Posterior vena cava (tissue), 2 donors: ENCODE measurements around the gene CSRP3. TPM values are rescaled to one million over a fixed set of nuclear protein-coding genes. Genes with fewer than 3 reads are reported as not detected.

Experiments used
- DNase-seq: peaks from one replicate; pipeline ENCODE4 v3.0.0-alpha.2; 2020; ENCODE audit warnings: low spot score
- intact Hi-C, 2 donors: fragments of 100-400 bp; cut with DNase I; formaldehyde crosslinking; loops; one replicate each; pipeline versions ENCODE4 v1.14.1 to v1.14.2; 2022 to 2023
- total RNA-seq, 2 donors: library from RNA; stranded (reverse); fragmentation: NEBNext Ultra II Directional; extraction: Animal tissue kit (Norgen Biotek cat#: 25700); gene quantifications; one replicate each; pipeline ENCODE4 v1.2.1, GENCODE V29; 2021
- donor health status: DM: yes; HTN: yes; CAD: no.
- donor health status: DM: yes; HTN: yes; CAD: no.

Gene CSRP3
- total RNA-seq, 2 donors from 2014 or later: not detected

GRCh38 chr11:19228968-19229367 lies 27.2 kb upstream of the CSRP3 start:
- DNase-seq: no peak
- intact Hi-C loops: no loop called here

- DNase-seq: no peak
- intact Hi-C loops: no loop called here
Measured at GRCh38 chr11:19226378-19227195, 24.8 kb upstream of the CSRP3 start.

GRCh38 chr11:19225581-19225980 lies 23.8 kb upstream of the CSRP3 start:
- intact Hi-C loops: no loop called here
- DNase-seq: no peak

GRCh38 chr11:19225123-19225522 lies 23.3 kb upstream of the CSRP3 start:
- intact Hi-C loops: no loop called here
- no peak for DNase-seq

GRCh38 chr11:19220903-19221724 lies 19.3 kb upstream of the CSRP3 start:
- DNase-seq: no peak
- intact Hi-C loops: no loop called here

- intact Hi-C loops: no loop called here
- DNase-seq: no peak
Measured at GRCh38 chr11:19218786-19219460, 17.1 kb upstream of the CSRP3 start.

GRCh38 chr11:19218216-19218615 lies 16.4 kb upstream of the CSRP3 start:
- intact Hi-C loops: no loop called here
- no peak for DNase-seq

GRCh38 chr11:19216709-19217374 lies 15.1 kb upstream of the CSRP3 start:
- intact Hi-C loops: no loop called here
- DNase-seq: no peak

GRCh38 chr11:19216021-19216420 lies 14.2 kb upstream of the CSRP3 start:
- intact Hi-C loops: no loop called here
- no peak for DNase-seq

- no peak for DNase-seq
- intact Hi-C loops: no loop called here
Measured at GRCh38 chr11:19209617-19210370, 8.0 kb upstream of the CSRP3 start.

- intact Hi-C loops: no loop called here
- no peak for DNase-seq
Measured at GRCh38 chr11:19208959-19209546, 7.3 kb upstream of the CSRP3 start.

- intact Hi-C loops: no loop called here
- no peak for DNase-seq
Measured at GRCh38 chr11:19208181-19208580, 6.4 kb upstream of the CSRP3 start.

- DNase-seq: no peak
- intact Hi-C loops: no loop called here
Measured at GRCh38 chr11:19204836-19205235, 3.1 kb upstream of the CSRP3 start.

GRCh38 chr11:19200410-19201201 lies 1.2 kb downstream of the CSRP3 start:
- DNase-seq: no peak
- intact Hi-C loops: no loop called here

- intact Hi-C loops: no loop called here
- DNase-seq: no peak
Measured at GRCh38 chr11:19199771-19200170, 2.0 kb downstream of the CSRP3 start.

- intact Hi-C loops: no loop called here
- DNase-seq: no peak
Measured at GRCh38 chr11:19199048-19199447, 2.7 kb downstream of the CSRP3 start.

- DNase-seq: no peak
- intact Hi-C loops: no loop called here
Measured at GRCh38 chr11:19196432-19196831, 5.4 kb downstream of the CSRP3 start.
